MG63 (cell line): ENCODE data around the gene ORMDL2. TPM values are rescaled to one million over a fixed set of nuclear protein-coding genes. Genes with fewer than 3 reads are reported as not detected.

Experiments used
- DNase-seq: peaks from one replicate; pipeline ENCODE4 v3.0.0-alpha.2; 2020
- H3K27me3 ChIP-seq: fragments of 250-450 bp; sonication (Bioruptor Pico); 2 replicates; pipeline ENCODE4 v1.5.1; 2020; ENCODE audit warnings: mild to moderate bottlenecking, moderate library complexity
- H3K36me3 ChIP-seq: fragments of 250-450 bp; sonication (Bioruptor Pico); 2 replicates; pipeline ENCODE4 v1.5.1; 2020; ENCODE audit warnings: mild to moderate bottlenecking, moderate library complexity
- H3K4me3 ChIP-seq: fragments of 250-450 bp; sonication (Bioruptor Pico); 2 replicates; pipeline ENCODE4 v1.5.1; 2020; ENCODE audit warnings: mild to moderate bottlenecking, moderate library complexity
- H3K9me3 ChIP-seq: fragments of 250-450 bp; sonication (Bioruptor Pico); 2 replicates; pipeline ENCODE4 v1.5.1; 2020; ENCODE audit warnings: mild to moderate bottlenecking, moderate library complexity
- total RNA-seq: library from RNA; depleted of rRNA; stranded (reverse); fragments of >200 nt; shearing (Covaris generic); gene quantifications from 2 replicates; pipeline ENCODE4 v1.2.3, GENCODE V29; 2014; ENCODE audit warnings: low replicate concordance; rRNA removed

ORMDL2 gene, protein sequence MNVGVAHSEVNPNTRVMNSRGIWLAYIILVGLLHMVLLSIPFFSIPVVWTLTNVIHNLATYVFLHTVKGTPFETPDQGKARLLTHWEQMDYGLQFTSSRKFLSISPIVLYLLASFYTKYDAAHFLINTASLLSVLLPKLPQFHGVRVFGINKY
- 8.0 and 12.0 TPM in 2 replicates for total RNA-seq

DNA sequence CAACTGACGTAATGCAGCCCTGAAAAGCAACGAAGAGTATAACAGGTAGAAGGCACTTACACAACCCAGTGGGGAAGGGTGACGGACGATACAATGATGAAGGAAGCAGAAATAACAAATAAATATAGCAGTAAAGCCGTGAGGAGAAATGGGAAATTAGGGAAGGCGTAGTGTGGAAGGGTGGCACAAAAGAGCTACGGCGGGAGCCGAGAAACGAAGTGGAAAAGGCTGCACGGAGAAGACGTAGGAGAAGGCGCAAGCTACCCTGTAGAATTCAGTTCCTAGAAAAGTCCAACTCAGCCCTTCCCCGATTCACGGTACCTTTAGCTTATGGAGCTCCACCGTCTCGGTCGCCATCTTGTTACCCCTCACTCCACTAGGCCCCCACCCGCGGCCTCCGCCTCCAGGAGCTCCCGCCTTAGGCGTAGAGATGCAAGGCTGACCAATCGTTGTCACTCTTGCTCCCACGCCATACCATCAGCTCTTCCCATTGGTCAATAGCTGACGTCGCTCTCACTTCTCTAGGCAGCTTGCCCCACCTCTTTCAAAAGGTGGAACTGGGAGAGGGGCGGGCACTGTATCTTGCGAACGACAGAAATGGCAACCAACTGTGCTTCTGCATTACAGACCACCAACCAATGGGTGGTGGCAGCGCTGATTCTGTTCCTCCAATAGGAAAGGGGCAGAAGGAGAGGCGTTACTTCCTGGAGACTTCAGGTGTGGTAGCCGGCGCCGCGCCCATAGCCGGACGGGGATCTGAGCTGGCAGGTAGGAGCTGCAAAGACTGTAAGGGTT lies at the start of gene ORMDL2, which contains the start of gene SARNP:
Gene ORMDL2 (plus strand): TSS at position 697 of the 795 bp plus-strand sequence. CDS start 959 bp downstream, outside the sequence.
Gene SARNP (minus strand): TSS at position 380 of the 795 bp plus-strand sequence. CDS start 23 bp downstream, at position 357.
- H3K36me3 ChIP-seq: peaks cover 72% of the 10 kb centered on the region
- no peaks in the 10 kb centered on the region for H3K27me3 ChIP-seq
- peak; percentile 98 for DNase-seq
- peak within 1 kb of the TSS; percentile 82 for H3K4me3 ChIP-seq
- H3K9me3 ChIP-seq: no peaks in the 10 kb centered on the region

DNA sequence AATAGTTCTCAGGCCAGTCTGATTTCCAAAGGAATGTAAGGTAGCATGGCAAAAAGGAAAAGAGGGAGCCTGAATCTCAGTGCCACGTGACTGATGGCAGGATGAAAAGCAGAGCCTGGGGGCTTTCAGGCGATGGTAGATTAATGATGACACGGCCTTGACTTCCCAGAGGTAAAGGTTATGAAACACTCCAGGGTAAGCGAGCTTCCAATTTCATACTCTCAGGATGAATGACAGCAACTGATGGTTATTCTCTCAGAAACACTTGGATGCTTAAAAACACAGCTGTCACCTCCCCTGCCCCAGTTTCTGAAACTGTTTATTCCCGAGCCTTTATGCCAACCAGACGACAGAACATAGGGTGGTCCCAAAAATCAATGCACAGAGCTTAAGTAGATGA lies 46.1 kb upstream of the ORMDL2 start:
- Histone ChIP-seq H3K4me3 (no peak overlapping the region), H3K9me3 (no peaks in the 10 kb centered on the region; the same call in 1 of the 2 replicates), H3K27me3 (no peaks in the 10 kb centered on the region), H3K36me3 (peaks cover 55% of the 10 kb centered on the region)
- DNase-seq: no peak

DNA sequence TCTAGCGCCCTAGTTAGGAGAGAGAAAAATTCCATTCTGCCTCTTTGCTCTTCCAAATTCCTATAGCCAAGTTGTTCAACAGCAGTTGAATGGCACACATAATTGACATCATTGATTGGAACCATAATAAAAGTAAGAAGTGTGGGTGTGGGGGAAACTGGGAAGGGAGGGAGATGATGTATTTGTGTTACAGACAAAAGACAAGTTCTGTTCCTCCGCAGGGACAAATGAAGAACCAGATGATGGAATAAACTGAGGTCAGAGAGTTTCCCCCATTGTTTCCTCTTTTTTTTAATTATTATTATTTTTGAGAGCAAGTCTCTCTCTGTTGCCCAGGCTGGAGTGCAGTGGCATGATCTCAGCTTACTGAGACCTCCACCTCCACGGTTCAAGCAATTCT lies 40.0 kb upstream of the ORMDL2 start:
- H3K36me3 ChIP-seq: peaks cover 64% of the 10 kb centered on the region
- no peak for DNase-seq
- no peak overlapping the region for H3K4me3 ChIP-seq
- no peaks in the 10 kb centered on the region for H3K27me3 ChIP-seq
- H3K9me3 ChIP-seq: no peaks in the 10 kb centered on the region

DNA sequence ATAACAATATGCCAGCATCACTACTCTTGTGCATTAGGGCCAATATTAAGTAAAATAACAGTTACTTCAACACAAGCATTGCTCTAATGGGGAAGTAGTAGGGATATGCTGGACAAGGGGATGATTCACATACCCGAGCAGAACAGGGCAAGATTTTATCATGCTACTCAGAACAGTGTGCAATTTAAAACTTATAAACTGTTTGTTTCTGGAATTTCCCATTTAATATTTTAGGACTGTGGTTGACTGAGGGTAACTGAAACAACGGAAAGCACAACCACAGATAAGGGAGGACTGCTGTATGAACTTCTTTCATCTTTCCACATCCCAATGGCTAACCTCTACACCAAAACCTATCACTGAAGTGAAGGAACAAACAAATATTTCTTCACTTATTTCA lies 37.2 kb upstream of the ORMDL2 start:
- no peak for DNase-seq
- Histone ChIP-seq H3K36me3 (peaks cover 76% of the 10 kb centered on the region), H3K27me3 (no peaks in the 10 kb centered on the region), H3K4me3 (no peak overlapping the region), H3K9me3 (no peaks in the 10 kb centered on the region)

DNA sequence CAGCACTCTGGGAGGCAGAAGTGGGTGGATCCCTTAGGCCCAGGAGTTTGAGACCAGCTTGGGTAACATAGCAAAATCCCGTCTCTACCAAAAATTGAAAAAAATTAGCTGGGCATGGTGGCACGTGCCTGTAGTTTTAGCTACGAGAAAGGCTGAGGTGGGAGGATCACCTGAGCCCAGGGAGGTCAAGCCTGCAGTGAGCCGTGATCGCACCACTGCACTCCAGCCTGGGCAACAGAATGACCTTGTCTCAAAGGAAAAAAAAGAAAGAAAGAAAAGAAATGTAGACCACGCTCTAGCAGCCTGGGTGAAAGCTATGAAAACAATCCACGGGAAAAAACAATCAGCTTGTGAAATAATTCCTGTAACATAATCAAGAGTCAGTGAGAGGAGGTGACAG lies 29.3 kb upstream of the ORMDL2 start:
- DNase-seq: no peak
- Histone ChIP-seq H3K9me3 (no peaks in the 10 kb centered on the region), H3K4me3 (no peak overlapping the region), H3K36me3 (peaks cover 76% of the 10 kb centered on the region), H3K27me3 (no peaks in the 10 kb centered on the region)

DNA sequence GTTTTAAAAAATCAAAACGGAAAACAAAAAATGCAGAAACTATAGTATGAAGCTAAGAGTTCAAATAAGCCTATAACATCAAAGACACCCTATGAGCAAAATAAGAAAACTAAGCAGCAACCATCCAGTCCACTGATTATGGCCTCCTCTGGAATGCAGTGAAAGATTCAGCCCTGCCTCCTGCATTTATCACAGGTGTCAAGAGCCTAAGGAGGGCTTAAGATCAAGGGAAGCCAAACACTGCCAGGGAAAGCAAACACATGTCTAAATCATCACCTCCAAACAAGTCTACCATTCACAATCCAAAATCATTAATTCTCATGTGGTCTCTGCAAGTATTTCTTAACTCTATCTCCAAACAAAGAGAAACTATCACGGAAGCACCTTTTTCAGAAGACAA lies 28.7 kb upstream of the ORMDL2 start:
- no peak for DNase-seq
- H3K27me3 ChIP-seq: no peaks in the 10 kb centered on the region
- peaks cover 76% of the 10 kb centered on the region for H3K36me3 ChIP-seq
- no peaks in the 10 kb centered on the region for H3K9me3 ChIP-seq
- H3K4me3 ChIP-seq: no peak overlapping the region

DNA sequence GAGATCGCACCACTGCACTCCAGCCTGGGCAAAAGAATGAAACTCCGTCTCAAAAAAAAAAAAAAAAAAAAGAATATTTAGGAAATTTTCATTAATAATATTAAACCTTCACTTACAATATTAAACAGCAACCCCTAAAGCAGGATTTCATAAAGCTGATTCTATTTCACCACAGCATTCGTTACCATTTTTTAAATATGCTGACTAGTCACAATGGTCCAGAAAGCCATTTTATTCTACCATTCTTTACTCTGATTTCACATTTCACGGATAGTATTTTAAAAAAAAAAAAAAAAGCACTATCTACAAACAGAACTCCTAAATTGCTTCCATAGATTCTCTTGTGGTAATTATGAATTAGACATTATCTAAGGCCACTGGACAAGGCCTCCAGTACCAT lies 27.9 kb upstream of the ORMDL2 start:
- no peaks in the 10 kb centered on the region for H3K27me3 ChIP-seq

DNA sequence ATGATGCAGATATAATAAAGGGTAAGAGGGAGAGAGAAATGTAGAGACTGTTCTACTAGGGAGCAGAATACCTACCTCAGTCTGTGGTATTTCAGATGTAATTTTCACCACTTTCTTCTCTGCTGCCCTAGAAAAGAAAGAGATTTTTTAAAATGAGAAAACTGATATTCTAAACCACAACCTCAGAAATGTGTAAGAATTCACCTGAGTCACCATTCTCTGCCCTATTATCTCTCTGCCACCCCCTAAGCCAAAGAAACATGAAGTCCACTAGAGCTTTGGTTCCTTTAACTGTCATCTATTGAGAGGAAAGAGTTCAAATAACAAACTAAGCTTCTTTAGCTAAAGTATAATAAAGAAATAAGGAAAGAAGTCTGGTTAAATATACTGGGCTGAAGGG lies 21.9 kb upstream of the ORMDL2 start:
- Histone ChIP-seq H3K36me3 (peaks cover 79% of the 10 kb centered on the region), H3K27me3 (no peaks in the 10 kb centered on the region), H3K4me3 (no peak overlapping the region), H3K9me3 (no peaks in the 10 kb centered on the region)
- DNase-seq: no peak

More for the DNA sequence above, 27.9 kb upstream of the ORMDL2 start:
- H3K9me3 ChIP-seq: no peaks in the 10 kb centered on the region
- H3K4me3 ChIP-seq: no peak overlapping the region
- DNase-seq: no peak
- H3K36me3 ChIP-seq: peaks cover 73% of the 10 kb centered on the region

DNA sequence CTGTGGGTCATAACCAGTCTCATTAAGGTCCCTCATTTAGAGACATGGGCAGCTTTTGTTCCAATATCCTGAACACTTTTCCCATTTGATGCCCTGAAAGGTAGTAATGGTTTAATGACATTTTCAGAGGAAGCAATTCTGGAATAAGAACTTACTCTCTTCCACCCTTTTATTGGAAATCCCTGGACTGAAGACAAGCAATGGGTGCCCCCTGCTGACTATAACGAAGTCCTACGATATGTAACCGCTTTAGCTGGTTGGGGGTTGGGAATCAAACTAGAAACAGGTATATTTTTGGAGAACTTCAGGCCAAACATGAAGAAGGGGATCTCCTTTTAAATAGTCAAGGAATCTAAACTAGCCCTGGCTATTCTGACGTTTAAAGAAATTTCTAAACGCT lies 20.8 kb upstream of the ORMDL2 start:
- peaks cover 84% of the 10 kb centered on the region for H3K36me3 ChIP-seq
- no peaks in the 10 kb centered on the region for H3K27me3 ChIP-seq
- peak; percentile 7 for DNase-seq
- H3K9me3 ChIP-seq: no peaks in the 10 kb centered on the region
- H3K4me3 ChIP-seq: no peak overlapping the region

DNA sequence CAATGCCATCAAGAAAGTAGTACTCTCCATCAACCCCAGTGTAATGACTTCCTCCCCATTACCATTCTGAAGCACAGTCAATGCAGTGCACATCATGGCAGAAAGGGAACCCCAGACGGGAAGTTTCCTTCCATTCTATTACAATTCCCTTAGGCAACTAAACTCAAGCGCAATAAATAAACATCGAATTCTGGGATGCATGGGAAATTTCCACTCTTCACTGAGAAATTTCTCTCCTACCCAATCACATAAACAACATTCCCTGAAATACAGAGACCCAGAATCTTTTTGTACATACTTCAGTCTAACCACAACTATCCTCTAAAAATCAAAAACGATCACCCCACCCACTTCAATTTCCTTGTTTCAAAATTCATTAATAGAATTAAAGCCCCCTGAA lies 20.3 kb upstream of the ORMDL2 start:
- H3K27me3 ChIP-seq: no peaks in the 10 kb centered on the region
- no peak overlapping the region for H3K4me3 ChIP-seq
- H3K36me3 ChIP-seq: peaks cover 86% of the 10 kb centered on the region
- no peak for DNase-seq
- H3K9me3 ChIP-seq: no peaks in the 10 kb centered on the region

DNA sequence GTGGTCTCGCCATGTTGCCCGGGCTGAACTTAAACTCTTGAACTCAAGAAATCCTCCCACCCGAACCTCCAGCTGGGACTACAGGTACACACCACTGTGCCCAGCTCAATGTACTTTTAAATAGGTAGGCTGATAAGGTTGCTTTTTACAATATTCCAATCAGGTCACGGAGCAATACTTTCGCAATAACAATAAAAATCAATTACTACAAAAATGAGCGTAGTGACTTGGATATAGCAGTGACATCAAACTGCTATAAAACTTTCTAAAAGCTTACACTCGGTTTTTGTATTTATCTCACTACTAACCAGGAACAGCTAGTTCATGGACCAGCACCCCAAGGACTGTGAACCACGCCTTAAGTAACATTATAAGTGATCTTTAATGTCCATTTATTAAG lies 10.9 kb upstream of the ORMDL2 start:
- no peaks in the 10 kb centered on the region for H3K9me3 ChIP-seq
- H3K4me3 ChIP-seq: no peak overlapping the region
- no peak for DNase-seq
- H3K27me3 ChIP-seq: no peaks in the 10 kb centered on the region
- H3K36me3 ChIP-seq: peaks cover 46% of the 10 kb centered on the region

DNA sequence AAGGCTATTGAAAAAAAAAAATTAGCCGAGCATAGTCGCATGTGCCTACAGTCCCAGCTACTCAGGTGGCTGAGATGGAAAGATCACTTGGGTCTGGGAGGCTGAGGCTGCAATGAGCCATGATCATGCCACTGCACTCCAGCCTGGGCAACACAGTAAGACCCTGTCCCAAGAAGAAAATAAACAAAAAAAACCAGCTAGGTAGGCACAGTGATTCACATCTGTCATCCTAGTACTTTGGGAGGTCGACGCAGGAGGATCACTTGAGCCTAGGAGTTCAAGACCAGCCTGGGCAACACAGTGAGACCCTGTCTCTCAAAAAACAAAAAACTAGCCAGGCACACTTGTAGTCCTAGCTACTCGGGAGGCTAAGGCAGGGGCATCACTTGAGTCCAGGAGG lies 8.6 kb upstream of the ORMDL2 start:
- DNase-seq: no peak
- H3K4me3 ChIP-seq: no peak overlapping the region
- H3K9me3 ChIP-seq: no peaks in the 10 kb centered on the region
- H3K36me3 ChIP-seq: peaks cover 49% of the 10 kb centered on the region
- no peaks in the 10 kb centered on the region for H3K27me3 ChIP-seq

DNA sequence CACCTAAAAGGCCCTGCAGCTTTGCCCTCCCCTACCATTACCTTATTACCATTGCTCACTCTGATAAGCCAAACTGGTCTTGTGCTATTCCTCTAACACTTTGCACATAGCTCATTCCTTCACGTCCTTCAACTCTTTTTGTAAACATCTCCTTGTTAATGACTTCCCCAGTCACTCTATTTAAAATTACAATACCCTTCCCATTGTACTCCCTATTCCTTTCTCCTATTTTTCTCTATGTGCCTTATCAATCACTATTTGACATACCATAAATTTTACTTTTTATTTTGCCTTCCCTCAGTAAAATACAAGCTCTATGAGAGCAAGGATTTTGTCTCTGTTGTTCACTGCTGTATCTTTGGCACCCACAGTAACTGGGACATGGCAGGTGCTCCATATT lies 5.8 kb upstream of the ORMDL2 start:
- Histone ChIP-seq H3K9me3 (no peaks in the 10 kb centered on the region), H3K27me3 (no peaks in the 10 kb centered on the region), H3K4me3 (no peak overlapping the region), H3K36me3 (peaks cover 60% of the 10 kb centered on the region)
- DNase-seq: no peak

DNA sequence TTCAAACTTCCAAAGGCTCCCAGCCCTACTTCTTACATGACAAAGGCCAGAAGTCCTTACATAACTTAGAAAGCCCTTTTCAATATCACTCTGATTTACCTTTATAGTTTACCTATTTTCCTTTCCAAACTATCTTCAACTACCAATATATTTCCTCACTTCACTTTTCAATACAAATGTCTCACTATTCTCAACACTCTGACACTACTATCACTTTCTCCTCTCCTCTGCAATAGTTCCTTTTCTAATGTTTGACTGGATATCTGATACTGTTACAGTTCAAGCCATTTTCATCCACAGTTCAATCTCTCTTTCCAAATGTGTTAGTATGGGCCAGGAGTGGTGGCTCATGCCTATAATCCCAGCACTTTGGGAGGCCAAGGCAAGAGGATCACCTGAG lies 3.6 kb upstream of the ORMDL2 start:
- Histone ChIP-seq H3K27me3 (no peaks in the 10 kb centered on the region), H3K4me3 (no peak overlapping the region), H3K36me3 (peaks cover 55% of the 10 kb centered on the region), H3K9me3 (no peaks in the 10 kb centered on the region)
- no peak for DNase-seq

DNA sequence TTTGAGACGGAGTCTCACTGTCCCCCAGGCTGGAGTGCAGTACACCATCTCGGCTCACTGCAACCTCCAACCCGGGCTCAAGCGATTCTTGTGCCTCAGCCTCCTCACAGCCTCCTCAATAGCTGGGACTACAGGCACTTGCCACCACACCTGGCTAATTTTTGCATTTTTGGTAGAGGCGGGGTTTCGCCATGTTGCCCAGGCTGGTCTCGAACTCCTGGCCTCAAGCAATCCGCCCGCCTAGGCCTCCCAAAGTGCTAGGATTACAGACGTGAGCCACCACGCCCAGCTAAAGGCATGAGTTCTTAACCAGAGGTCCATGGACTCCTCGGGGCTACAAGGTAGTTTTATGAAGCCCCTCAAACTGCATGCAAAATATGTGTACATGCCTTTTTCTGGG lies 2.4 kb upstream of the ORMDL2 start:
- Histone ChIP-seq H3K36me3 (peaks cover 66% of the 10 kb centered on the region), H3K9me3 (no peaks in the 10 kb centered on the region), H3K27me3 (no peaks in the 10 kb centered on the region), H3K4me3 (no peak overlapping the region)
- no peak for DNase-seq

DNA sequence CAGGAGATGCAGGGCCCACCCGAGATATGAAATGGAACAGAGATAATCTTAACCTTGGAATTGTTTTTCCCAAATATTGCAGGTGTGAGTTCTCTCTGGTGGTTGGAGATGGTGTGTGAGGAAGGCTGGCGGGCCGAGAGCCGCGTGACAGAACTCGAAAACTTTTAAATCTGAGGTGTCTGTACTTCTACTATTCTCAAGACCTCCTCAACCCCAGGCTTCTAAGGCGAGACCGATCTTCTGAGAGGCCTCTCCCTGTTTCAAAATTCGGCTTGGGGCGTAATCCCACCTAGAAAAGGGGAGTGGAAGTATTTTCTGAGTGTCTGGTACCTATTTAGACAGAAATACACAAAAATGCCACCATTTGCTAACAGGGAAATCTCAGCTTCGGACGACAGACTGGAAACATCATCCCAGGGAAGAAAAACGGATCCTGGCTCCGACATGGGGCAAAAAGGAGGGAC lies 928 bp upstream of the ORMDL2 start:
- H3K36me3 ChIP-seq: peaks cover 72% of the 10 kb centered on the region
- H3K9me3 ChIP-seq: no peaks in the 10 kb centered on the region
- no peaks in the 10 kb centered on the region for H3K27me3 ChIP-seq
- peak overlapping the region; percentile 82 for H3K4me3 ChIP-seq
- no peak for DNase-seq

DNA sequence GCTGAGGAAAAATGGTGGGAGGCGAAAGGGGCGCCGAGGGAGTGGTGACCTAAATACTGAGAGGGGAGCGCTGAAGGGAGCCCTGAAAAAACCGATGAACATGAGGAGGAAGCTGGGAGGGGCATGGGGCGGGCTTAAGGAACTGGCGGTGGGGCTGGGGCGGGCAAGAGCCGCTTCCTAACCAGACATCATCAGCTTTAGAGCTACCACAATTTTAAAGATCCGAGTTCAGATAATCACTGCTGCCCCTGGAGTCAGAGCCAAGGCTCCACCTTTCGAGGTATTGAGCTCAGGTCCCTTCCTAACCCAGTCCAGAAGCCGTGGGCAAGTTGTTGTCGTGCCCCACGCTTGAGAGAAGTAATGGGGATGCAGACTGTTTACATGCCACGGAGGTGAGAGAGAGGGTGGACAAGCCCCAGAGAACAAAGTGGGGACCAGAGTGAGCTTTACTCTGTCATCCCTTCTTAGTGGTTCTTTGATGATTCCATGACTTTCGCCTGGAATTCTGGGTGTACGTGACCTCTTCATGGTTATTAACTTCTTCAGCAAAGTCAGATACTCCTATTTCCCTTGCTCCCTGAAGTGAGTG lies 393 bp downstream of the ORMDL2 start:
- DNase-seq: no peak
- no peaks in the 10 kb centered on the region for H3K9me3 ChIP-seq
- peaks cover 72% of the 10 kb centered on the region for H3K36me3 ChIP-seq
- H3K27me3 ChIP-seq: no peaks in the 10 kb centered on the region
- peak overlapping the region; percentile 82 for H3K4me3 ChIP-seq
